HG03442 (cell line): ENCODE results near the gene IFITM1.
"Not testable (repeated sequence)": the region's sequence is repeated elsewhere in the genome, so short reads cannot be mapped to it uniquely, and the experiment has no call there.

Experiments
- ATAC-seq: cut with Tn5 transposase; IDR thresholded peaks from one replicate; pipeline ENCODE4 v1.9.1; 2021; ENCODE audit warnings: mild to moderate bottlenecking, moderate library complexity; ENCODE audit not compliant: unreplicated experiment

The IFITM1 gene

GRCh38 chr11:340539-341512 lies 27.0 kb downstream of the IFITM1 start:
- ATAC-seq = no peak

GRCh38 chr11:342328-342727 lies 28.5 kb downstream of the IFITM1 start:
- ATAC-seq = no peak

- ATAC-seq = no peak
Measured at GRCh38 chr11:344836-345578, 31.2 kb downstream of the IFITM1 start.

GRCh38 chr11:346529-346928 lies 32.7 kb downstream of the IFITM1 start:
- no peak for ATAC-seq

GRCh38 chr11:349270-349954 lies 35.6 kb downstream of the IFITM1 start:
- ATAC-seq = not testable (repeated sequence)

- not testable (repeated sequence) for ATAC-seq
Measured at GRCh38 chr11:350033-350722, 36.3 kb downstream of the IFITM1 start.

GRCh38 chr11:350723-351255 lies 36.9 kb downstream of the IFITM1 start:
- ATAC-seq = no peak

GRCh38 chr11:351411-351810 lies 37.6 kb downstream of the IFITM1 start:
- no peak for ATAC-seq

GRCh38 chr11:352456-353031 lies 38.7 kb downstream of the IFITM1 start:
- ATAC-seq = no peak

- ATAC-seq = no peak
Measured at GRCh38 chr11:353179-353873, 39.5 kb downstream of the IFITM1 start.

- ATAC-seq = peak; percentile 56
Measured at GRCh38 chr11:355581-356458, 42.0 kb downstream of the IFITM1 start.

GRCh38 chr11:356610-357009 lies 42.8 kb downstream of the IFITM1 start:
- no peak for ATAC-seq

- no peak for ATAC-seq
Measured at GRCh38 chr11:357582-357981, 43.7 kb downstream of the IFITM1 start.

- no peak for ATAC-seq
Measured at GRCh38 chr11:358129-358800, 44.4 kb downstream of the IFITM1 start.

GRCh38 chr11:359181-359714 lies 45.4 kb downstream of the IFITM1 start:
- no peak for ATAC-seq

- ATAC-seq = no peak
Measured at GRCh38 chr11:360326-361280, 46.8 kb downstream of the IFITM1 start.
